Muscle of back (tissue), 13 donors: Measurements from ENCODE around the gene GPC2. TPM values are rescaled to one million over a fixed set of nuclear protein-coding genes. Genes with fewer than 3 reads are reported as not detected.
A peak's percentile ranks its signal among the peaks of the same experiment; 100 is the strongest.
"Not testable (repeated sequence)": the region's sequence is repeated elsewhere in the genome, so short reads cannot be mapped to it uniquely, and the experiment has no call there.

ENCODE experiments used
- DNase-seq, 3 donors: peaks; one replicate each; pipeline versions ENCODE4 v3.0.0 to v3.0.0-alpha.2; 2013
- long read RNA-seq, 9 donors: transcript quantifications; one replicate each; lab custom pipeline, GENCODE V29; 2026
- polyA plus RNA-seq, 10 donors: library from polyadenylated mRNA; unstranded; fragments of 120-200 nt; gene quantifications; one replicate each; pipeline ENCODE4 v1.2.1, GENCODE V29; 2013; ENCODE audit not compliant: insufficient read length in 10 of 10

GPC2 gene
- 1 to 10 TPM; 4.0 to 8.6 (median 5.9) TPM for polyA plus RNA-seq
- long read RNA-seq, donor 1 = 0 reads
- long read RNA-seq, donor 2, partial matches to known transcripts = 0 of 1 reads
- long read RNA-seq, donor 2, other reads (novel, unspliced or antisense) = 0 of 1 reads
- long read RNA-seq, donor 3 = 0 reads
- long read RNA-seq, donor 4, partial matches to known transcripts = 0 of 1 reads
- long read RNA-seq, donor 4, other reads (novel, unspliced or antisense) = 0 of 1 reads
- long read RNA-seq, donor 5 = 0 reads
- long read RNA-seq, donor 6, partial matches to known transcripts = 10 of 14 reads
- long read RNA-seq, donor 6, other reads (novel, unspliced or antisense) = 0 of 14 reads
- long read RNA-seq, donor 7 = 0 reads
- long read RNA-seq, donor 8, partial matches to known transcripts = 7 of 7 reads
- long read RNA-seq, donor 8, other reads (novel, unspliced or antisense) = 0 of 7 reads
- long read RNA-seq, donor 9 = 0 reads

- DNase-seq = peak; percentile 94 to 97 (median 95)
Observed at GRCh38 chr7:100177045-100178001, at the start of gene GPC2, which contains the start of gene STAG3. Gene GPC2, minus strand, starts transcription at chr7:100177381. Its CDS starts 182 bp downstream, at chr7:100177199. Gene STAG3, plus strand, starts transcription at chr7:100177918. Its CDS starts 2,639 bp downstream, at chr7:100180557.

DNA sequence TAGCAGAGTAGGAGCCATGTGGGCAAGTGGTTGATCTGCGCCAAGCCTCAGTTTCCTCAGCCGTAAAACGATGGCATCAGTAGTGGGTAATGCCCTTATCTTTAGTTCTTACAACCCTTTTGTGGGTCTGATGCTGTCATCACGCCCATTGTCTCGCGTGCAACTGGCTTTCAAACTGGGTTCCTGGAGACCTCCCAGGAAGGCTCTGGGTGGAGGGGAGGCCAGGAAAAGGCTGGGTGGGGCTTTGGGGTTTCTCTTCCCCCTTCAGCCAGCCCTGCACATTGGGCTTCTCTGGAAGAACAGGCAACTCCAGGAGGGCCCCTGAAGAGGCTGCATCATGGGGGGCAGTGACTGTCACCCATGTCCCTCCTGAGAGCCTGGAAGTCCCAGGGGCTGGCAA lies 47.7 kb upstream of the GPC2 start:
- DNase-seq = not testable (repeated sequence)

DNA sequence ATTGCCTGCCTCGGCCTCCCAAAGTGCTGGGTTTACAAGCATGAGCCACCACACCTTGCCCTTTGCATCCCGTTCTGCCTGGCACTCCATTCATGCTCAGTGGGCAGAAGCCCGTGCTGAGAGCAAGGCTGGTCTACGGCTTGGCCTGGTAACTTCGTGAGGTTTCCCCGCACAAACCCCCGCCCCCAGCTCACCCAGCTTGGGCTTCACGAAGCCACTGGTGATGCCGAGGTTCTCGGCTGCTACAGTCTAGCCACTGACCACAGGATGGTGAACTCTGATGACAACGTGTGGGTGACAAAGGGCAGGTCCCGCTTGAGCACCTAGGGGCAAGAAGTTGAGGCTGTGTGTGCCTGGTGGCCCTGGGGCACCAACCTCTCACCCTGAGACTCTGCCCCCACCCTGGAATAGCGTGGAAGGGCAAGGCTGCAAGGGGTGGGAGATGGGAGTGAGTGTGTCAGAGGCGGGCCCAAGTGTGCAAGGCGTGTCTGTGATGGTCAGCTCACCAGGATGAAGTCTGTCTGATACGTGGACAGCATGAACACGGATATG lies 46.3 kb upstream of the GPC2 start:
- DNase-seq = not testable (repeated sequence)

DNA sequence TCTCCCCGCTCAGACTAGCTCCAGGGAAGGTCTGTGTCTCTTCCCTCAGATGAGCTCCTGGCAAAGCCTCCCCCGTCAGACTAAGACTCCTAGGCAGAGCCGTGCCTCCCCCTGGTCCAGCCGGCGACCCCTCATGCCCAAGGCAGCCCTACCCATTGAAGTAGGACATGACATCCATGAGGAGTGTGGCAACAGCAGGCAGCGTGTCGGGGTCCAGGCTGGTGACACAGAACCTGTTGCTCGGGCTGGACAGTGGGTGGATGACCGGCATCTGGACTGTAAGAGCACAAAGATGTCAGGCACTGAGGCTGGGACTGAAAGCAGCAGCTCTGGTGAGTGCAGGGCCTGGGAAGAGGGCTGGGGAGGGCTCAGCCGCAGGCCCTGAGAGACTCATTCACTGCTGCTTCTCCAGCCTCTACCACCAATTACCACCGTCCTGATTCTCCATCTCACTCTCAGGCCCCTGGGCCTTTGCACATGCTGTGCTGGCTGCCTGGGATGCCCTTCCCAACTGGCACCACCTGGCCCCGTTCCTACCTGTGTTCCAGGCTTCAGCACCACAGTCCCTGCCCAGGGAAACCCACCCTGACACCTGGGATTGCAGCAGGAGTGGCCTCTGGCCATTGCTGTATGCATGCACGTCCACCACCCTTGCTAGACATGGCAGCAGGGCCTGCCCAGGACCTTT lies 45.4 kb upstream of the GPC2 start:
- DNase-seq = no peak

DNA sequence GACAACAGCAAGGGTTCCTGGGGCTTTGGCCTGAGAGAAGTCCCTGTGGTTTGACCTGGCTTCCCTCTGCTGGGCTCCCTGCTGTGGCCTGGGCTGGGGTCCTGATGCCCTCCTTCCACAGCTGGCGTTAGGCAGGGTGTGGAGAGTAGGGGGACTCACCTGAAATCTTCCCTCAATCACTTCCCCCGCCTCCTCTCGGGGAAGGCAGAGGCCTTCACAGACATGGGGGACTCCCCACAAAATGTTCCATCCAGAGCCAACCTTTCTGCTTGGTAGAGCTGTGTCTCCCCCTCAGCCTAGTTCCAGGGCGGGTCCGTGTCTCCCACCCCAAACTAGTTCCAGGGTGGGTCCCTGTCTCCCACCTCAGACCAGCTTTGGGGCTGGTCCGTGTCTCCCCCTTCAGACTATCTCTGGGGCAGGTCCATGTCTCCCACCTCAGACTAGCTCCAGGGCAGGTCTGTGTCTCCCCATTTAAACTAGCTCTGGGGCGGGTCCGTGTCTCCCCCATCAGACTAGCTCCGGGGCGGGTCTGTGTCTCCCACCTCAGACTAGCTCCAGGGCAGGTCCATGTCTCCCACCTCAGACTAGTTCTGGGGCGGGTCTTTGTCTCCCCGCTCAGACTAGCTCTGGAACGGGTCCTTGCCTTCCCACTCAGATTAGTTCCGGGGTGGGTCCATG lies 44.7 kb upstream of the GPC2 start:
- no peak for DNase-seq

DNA sequence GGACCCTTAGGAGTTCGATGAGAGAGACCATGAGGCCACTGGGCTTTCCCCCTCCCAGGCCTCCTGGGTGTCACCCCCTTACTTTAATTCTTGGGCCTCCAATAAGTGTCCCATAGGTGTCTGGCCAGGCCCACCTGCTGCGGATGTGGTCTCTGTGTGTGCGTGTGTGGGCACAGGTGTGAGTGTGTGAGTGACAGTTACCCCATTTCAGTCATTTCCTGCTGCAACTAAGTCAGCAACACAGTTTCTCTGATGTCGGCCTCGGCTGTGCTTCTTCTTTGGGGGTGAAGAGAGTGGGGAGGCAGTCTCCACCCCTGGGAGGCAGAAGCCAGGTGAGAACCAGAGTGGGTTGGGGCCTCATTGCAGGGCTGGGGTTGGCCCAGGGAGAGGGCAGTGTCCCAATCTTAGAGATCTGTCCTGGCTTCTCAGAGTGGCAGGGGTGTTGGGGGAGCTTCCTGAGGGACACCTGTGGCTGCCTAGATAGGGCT lies 44.1 kb upstream of the GPC2 start:
- DNase-seq = no peak

GRCh38 chr7:100220586-100221230 lies 43.5 kb upstream of the GPC2 start:
- no peak for DNase-seq

- DNase-seq = not testable (repeated sequence)
Observed at GRCh38 chr7:100219801-100220585, 42.8 kb upstream of the GPC2 start, which contains the start of gene PVRIG. Gene PVRIG, plus strand, starts transcription at chr7:100219949. Its CDS starts 22 bp downstream, at chr7:100219971.

GRCh38 chr7:100219271-100219737 lies 42.1 kb upstream of the GPC2 start:
- no peak for DNase-seq

GRCh38 chr7:100217934-100218333 lies 40.8 kb upstream of the GPC2 start:
- DNase-seq = peak in 1 of 3 donors; percentile 19

- DNase-seq = peak; percentile 83 to 96 (median 92)
Observed at GRCh38 chr7:100215895-100216294, 38.7 kb upstream of the GPC2 start.

GRCh38 chr7:100214356-100214755 lies 37.2 kb upstream of the GPC2 start:
- not testable (repeated sequence) for DNase-seq

DNA sequence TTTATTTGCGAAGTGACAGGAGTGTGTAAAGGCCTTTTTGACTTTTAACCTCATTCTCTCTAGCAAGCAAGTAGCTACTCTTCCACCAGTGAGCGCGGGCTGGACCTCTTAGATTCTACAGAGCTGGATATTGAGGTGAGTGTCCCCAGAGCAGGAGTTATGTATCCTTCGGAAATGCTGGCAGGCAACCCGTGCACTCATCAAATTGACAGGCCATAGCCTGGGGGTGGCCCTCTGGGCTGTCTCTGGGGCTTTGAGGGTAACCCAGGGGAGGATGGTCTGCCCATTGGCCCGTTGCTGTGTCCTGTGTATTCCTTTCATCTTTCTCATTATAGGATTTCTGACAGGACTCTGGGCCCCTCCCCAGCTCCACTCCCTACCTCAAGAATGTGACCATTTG lies 36.5 kb upstream of the GPC2 start:
- DNase-seq = no peak

DNA sequence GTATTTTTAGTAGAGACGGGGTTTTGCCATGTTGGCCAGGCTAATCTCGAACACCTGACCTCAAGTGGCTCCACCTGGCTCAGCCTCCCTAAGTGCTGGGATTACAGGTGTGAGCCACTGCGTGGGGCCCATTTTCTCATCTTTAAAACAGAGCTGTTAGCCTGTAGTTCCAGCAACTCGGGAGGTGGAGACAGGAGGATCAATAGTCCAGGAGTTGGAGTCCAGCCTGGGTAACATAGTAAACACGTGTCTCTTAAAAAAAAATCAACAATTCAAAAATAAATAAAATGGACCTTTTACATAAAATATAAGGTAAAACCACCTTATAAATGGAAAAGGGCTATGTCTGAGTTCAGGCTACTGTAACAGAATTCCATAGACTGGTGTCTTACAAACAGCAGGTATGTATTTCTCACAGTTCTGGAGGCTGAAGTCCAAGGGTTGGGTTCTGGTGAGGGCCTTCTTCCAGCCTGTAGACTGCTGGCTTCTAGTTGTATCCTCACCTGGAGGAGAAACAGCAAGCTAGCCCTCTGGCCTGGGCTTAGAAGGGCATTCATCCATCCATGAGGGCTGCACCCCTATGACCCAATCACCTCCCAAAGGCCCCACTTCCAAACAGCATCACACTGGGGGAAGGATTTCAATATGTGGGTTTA lies 35.6 kb upstream of the GPC2 start:
- DNase-seq = no peak

- no peak for DNase-seq
Observed at GRCh38 chr7:100211342-100211780, 34.2 kb upstream of the GPC2 start.

GRCh38 chr7:100210805-100211204 lies 33.6 kb upstream of the GPC2 start:
- DNase-seq = no peak

GRCh38 chr7:100209493-100209892 lies 32.3 kb upstream of the GPC2 start:
- no peak for DNase-seq

GRCh38 chr7:100208911-100209408 lies 31.8 kb upstream of the GPC2 start:
- DNase-seq = no peak
